Activated CD8-positive, alpha-beta memory T cell treated with anti-CD3 and anti-CD28 coated beads, Interleukin-2, amount 50 U/mL, for 1 hour (primary cell): Measurements from ENCODE around the gene CDH23.
"Not testable (repeated sequence)": the region's sequence is repeated elsewhere in the genome, so short reads cannot be mapped to it uniquely, and the experiment has no call there.

ENCODE experiments used
- DNase-seq: peaks from one replicate; pipeline ENCODE4 v3.0.0-alpha.2; 2020; ENCODE audit errors: extremely low read depth

The CDH23 gene

DNA sequence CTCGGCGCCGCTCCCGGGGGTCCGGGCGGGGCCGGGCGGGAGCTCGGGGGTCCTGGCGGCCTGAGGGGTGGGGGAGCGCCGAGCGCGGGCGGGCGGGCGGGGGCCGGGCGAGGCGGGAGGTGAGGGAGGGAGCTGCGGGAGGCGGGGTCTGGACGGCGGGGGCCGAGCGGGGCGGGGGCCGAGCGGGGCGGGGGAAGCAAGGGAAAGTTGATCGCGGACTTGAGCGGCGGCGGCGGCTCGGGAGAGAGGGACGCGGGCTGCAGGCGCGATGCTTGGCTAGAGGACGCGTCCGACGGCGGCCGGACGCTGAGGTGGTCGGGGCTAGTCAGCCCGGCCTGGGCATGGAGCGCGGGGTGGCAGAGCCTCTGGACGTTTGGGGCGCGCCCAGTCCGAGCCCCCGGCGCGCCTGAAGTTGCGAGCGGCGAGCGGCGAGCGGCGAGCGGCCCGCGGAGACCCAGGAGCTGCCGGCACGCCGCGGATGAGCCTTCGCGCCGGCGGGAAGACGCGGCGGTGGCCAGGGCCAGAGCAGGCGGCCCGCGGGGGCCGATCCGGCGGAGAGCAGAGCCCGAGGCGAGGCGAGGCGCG lies at the start of gene CDH23:
Gene CDH23, plus strand, starts transcription at position 210 of the 585 bp plus-strand sequence. CDS start 42,912 bp downstream, outside the sequence.
- DNase-seq, result no peak

DNA sequence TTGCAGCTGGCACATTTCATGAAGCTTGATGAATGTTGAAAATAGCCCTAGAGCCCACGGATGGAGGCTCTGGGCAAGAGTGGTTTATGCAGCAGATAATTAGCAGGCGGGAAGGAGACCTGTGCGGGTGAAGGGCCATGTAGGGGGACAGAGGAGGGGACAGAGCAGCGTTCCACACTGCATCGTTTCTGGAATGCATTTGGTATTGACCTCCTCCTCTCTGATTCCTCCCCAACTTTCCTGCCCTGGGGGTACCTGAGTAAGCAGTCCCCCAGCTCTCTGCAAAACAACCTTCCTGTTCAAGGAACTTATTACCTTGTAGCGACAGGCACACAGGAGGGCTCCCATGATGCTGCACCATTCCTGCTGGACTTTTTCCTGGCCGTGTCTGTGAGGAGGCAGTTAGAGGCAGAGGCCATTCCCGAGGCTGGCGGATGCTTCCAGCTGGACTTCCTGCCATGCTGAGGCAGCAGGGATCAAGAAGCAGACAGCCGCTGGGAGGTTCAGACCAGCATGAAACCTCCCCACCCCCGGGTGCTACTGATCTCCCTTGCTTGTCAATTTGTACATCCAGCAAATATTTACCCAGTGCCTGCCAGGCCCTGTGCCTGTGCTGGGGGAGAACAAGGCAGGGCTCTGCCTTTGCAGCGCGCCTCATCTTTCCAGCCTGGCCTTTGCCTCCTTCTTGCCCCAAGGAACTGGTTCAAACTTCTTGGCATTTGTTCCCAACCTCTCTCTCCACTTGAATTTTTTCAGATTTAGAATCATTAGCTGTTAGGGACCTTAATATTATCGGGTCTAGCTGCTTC lies 48.9 kb upstream of the CDH23 start:
- DNase-seq, result no peak

DNA sequence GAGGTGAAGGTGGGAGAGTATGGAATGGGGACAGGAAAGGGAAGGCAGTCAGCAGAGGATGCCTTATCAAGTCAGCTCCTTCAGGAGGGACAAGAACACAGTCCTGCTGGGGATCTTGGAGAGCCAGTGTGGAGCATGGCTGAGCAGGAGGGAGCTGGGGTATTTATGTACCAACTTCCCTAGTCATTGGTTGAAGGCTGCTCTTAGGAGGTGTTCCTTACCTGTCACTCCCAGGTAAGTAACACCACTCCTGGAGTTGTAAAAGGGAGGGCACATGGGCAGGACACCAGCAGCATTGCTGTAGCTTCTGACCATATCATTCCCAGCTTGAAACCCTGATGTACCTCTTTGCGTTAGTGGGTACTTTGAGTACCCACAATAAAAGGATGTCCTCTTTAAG lies 47.9 kb upstream of the CDH23 start:
- no peak for DNase-seq

DNA sequence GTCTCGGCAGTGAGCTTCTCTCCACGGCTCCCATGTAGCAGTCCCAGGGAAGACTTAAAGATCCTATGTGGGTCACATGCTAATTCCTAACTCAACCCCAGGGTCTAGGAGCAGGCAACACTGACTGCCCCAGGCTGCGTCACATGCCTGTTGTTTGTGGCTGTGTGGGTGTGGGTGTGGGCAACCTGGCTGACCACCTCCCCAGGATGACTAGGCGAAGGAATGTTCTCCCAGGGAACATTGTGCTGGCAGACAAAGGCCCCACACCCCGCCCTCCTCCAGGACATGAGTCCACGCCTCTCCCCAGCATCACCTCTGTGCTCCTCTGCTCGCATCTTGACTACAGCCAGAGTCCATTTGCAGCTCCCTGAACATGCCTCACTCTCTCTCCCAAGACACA lies 47.3 kb upstream of the CDH23 start:
- no peak for DNase-seq

DNA sequence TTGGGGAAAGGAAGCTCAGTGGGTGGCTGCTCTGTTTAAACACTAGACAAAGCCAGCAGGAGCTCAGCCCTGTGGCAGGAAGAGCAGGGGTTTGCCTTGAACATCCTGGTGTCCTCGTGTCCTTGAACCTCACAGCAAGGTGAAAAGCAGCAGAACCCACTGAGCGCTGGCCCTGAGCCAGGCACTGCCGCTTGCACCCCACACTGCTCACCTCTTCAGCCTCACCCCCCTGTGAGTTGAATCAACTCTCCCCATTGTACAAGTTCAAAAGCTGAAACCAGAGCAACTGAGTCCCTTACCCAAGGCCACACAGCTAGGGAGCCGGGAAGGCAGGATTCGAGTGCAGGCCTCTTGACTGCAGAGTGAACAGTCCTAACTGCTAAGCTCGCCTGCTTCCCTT lies 45.6 kb upstream of the CDH23 start:
- DNase-seq, result no peak

DNA sequence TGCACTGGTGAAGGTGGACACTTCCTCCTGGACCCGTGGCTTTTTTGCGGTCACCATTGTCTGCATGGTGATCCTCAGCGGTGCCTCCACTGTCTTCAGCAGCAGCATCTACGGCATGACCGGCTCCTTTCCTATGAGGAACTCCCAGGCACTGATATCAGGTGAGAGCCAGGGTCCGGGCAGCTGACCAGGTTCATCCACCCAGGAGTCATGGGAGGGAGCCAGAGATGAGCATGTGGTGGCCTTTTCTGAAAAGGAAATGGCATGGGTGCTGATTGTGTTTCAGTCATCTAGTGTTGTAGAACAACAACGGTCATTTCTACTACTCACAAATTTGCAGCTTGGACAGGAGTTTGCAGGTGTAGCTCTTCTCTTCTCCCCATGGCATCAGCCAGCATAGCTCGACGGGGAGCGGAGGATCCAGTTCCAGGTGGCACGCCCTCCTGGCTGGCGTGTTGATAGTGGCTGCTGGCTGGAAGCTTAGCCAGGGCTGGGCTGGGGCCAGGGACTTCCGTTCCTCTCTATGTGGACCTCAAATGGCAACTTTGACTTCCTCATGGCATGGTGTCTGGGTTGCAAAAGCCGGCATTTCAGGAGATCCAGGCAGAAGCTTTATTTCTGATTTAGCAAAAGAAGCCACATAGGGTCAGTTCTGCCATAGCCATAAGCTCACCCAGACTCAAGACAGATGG lies 44.9 kb upstream of the CDH23 start:
- no peak for DNase-seq

DNA sequence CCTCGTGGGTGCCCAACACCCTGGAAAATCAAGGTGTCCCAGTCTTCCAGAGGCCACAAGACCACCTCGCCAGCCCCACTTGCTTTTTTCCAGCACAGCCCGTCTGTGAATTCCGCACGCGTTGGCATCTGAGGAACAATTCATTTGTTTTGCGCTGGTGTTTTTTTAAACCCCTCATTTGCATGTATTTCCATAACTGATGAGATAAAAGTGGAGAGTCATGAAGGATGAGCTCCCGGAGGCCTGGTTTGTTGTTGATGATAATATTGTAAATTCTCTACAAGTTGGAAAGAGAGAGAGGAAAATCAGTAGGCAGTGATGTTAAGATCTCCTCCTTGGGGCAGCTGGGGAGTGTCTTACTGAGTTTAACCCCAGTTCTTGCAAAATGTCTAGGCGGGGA lies 43.1 kb upstream of the CDH23 start:
- no peak for DNase-seq

DNA sequence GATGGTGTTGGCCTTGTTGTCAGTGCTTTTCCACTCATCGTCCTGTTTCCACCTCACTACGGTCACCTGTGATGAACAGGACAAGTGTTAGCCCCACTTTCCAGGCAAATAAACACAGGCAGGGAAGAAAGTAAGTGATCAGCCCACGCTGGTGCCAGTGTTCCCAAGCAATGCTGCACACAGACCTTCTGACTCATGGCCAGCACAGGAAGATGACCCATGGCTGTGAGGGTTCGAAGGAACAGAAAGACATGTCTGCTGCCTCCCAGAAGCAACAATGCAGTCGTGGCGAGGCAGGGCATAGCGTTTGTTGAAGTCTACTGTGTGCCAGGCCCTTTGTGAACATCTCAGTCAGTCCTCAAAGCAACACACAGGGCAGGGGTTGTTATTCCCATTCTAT lies 41.9 kb upstream of the CDH23 start:
- no peak for DNase-seq

DNA sequence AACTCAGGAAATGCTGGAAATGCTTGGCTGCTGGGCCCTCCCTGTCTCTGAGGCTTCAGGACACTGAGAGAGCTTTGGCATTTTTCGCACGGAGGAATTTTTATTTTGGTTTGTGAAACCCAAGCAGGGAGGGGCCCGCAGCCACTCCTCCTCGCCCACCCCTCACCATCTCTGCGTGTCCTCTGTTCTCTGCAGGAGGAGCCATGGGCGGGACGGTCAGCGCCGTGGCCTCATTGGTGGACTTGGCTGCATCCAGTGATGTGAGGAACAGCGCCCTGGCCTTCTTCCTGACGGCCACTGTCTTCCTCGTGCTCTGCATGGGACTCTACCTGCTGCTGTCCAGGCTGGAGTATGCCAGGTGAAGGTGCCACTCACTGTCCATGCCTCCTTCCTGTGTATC lies 40.8 kb upstream of the CDH23 start:
- DNase-seq, result no peak

DNA sequence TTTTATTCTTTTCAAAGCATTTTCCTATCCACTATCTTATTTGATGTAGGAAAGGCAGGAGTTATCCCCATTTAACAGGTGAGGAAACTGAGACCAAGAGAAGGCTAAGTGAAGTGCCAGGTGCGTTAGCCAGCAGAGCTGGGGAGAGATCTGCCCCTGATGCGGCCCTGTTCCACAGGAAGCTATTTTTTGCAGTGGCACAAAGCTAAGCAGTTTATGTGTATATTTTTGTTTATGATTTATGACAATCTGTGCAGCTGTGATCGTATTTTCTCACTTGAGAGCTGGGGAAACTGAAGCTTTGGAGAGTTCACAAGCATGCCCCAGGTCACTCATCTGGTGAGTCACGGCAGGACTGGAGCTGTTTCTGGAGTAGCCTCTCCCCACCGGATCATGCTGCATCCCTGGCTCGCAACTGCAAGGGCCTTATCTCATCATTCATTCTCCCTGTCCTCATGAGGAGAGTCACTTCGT lies 38.9 kb upstream of the CDH23 start:
- DNase-seq, result no peak

DNA sequence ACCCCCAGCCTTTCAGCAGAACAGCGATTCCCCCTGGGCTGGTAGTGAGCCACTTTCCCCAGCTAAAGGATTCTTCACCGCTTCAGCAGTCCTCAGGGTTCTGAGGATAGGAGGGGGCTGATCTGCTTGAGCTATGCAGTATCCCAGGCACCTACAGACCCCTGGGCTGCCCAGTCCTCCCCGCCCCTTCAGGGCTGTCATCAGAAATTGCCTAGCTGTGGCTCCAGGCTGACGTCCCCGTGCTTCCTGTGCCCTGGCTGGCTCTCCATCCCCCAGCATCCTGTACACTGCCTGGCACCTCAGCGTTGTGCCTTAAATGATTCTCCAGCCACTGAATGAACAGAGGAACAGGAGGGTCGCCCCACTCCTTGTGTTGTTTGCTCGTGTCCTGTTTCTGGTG lies 38.4 kb upstream of the CDH23 start:
- no peak for DNase-seq

DNA sequence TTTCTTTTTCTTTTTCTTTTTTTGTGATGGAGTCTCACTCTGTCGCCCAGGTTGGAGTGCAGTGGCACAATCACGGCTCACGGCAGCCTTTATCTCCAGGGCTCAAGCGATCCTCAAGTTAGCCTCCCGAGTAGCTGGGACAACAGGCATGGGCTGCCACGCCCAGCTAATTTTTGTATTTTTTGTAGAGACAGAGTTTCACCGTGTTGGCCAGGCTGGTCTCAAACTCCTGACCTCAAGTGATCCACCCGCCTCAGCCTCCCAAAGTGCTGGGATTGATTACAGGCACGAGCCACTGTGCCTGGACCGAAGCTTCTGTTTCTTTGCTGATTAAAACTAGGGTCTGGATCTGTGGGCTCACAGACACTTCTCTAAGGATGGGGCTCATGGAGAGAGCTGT lies 37.8 kb upstream of the CDH23 start:
- not testable (repeated sequence) for DNase-seq

DNA sequence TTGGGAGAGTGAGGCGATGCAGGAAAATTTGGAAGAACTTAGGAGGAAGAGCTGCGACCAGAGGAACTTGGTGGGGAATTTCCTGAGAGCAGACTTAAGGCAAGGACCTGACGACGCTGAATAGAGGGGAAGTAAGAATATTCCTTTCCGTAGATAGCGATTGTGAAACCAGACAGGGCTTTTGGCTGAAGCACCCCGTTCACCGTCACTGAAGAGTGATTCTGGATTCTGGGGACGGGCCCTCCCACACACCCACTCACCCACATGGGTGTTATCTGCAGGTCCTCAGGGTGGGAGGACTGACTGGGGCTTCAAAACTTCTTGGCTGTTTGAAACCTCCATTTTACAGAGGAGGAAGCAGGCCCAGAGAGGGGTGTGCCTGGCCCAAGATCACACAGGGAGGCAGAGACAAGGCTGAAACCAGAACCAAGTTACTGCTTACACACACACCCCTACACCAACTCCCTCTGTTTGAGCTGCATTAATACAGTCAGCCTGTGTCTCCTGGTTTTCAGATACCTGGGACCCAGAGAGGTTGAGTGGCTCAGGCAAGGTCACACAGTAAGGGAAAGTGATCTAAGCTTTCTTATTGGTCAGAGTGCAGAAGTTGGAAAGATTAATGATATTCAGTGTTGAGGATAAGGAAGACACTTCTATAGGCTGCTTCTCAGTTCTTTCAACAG lies 37.2 kb upstream of the CDH23 start:
- DNase-seq, result no peak

DNA sequence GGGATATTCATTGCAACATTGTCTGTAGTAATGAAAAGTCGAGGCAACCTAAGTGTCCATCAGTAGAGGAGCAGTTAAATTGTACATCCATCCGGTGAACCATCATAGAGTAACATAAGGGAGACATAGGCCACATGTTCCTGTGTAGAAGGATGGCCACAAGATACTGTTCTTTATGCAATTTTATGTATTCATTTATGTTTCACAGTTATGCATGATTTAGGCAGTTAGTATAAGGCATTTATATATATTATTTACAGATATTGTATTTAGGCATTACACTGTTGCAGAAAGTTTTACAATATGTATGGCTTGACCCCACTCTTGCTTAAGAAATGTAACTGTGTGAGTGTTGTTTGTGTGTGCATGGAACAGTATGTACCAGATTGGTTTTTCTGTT lies 36.0 kb upstream of the CDH23 start:
- no peak for DNase-seq

DNA sequence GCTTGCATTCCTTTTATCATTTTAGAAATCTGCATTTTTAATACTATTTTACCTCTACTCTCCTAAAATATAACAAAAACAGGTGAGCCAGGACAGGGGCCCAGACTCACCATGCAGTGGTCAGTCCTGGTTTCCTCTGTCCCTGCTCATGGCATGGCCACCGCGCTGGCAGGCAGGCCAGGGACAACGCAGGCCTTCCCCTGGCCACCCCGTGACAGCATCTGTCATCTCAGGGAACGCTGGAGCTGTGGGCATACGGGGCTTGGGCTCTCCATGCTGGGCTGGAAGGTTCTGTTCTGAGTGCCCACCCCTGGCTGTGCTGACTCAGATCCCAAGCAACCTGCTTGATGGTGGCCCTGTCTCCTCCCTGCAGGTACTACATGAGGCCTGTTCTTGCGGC lies 35.1 kb upstream of the CDH23 start:
- no peak for DNase-seq

DNA sequence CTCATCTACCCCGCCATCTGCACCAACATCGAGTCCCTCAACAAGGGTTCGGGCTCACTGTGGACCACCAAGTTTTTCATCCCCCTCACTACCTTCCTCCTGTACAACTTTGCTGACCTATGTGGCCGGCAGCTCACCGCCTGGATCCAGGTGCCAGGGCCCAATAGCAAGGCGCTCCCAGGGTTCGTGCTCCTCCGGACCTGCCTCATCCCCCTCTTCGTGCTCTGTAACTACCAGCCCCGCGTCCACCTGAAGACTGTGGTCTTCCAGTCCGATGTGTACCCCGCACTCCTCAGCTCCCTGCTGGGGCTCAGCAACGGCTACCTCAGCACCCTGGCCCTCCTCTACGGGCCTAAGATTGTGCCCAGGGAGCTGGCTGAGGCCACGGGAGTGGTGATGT lies 34.6 kb upstream of the CDH23 start:
- DNase-seq, result no peak

DNA sequence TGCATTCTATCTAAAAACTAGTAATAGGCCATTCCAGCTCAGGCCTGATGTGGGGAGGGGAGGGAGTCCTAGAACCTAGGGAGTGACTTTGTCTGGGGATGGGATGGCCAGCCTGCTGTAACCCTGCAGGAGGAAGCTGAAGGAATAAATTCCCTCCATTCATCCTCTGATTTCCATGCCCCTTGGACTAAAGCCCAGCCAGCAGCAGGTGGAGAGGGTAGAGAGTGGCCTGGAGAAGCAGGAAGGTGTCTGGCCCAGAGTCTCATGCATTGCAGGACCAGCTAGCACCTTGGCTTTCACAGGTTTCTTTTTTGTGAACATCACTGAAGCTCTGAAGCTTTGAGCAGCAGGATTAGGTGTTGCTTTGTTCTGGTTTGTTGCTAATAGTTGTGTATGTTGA lies 32.8 kb upstream of the CDH23 start:
- DNase-seq, result no peak

DNA sequence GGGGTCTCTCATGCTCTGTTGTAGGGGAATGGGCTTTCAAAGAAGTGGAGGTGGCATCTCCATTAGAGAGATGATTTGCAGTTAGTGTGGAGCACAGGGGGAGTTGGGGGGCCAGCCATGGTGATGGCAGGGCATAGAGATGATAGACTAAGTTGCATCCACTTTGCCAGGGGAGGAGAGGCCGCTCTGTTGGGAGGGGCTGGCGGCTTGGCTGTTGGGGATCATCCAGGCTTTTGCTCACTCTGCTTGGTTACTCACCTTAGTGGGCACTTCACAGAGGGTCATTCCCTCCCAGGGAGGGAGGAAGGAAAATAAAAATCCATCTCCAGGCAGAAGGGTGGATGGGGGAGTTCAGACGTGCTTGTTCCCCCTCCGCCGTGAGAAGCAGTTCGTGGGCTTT lies 31.4 kb upstream of the CDH23 start:
- no peak for DNase-seq

DNA sequence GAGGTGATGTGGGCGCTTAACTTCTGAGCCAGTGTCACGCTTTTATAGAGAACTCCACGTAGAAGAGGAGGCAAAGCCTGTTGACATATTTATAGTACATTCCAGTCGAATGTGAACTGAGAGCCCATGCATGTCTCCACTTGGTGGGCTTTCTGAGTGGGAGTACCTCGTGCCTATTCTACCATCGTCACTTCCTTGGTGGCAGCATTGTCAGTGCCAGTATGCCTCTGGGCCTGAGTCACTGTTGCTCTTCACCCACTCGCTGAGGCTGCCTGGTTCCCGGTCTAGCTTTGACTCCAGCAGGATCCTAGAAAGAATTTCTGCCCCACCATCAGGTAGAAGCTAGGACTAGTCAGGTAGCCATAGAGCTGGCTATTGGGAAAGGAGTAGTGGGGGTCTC lies 30.0 kb upstream of the CDH23 start:
- DNase-seq, result no peak

DNA sequence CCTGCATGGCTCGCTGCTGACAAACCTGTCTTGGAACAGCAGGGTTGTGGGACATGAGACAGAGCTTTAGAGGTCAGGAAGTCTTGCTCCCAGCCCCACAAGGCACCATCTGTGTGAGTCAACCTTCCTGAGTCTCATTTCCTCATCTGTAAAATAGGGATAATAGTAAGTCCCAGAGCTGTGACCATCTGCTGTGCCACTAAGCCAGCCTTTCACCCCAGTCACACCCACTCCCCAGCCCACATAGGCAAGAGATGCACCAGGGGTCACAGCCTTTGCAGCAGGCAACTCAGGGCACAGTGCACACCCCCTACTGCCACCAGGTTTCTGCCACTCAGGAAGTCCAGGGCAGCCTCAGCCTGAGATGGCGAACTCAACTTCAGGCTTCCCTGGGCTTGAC lies 29.4 kb upstream of the CDH23 start:
- DNase-seq, result no peak

DNA sequence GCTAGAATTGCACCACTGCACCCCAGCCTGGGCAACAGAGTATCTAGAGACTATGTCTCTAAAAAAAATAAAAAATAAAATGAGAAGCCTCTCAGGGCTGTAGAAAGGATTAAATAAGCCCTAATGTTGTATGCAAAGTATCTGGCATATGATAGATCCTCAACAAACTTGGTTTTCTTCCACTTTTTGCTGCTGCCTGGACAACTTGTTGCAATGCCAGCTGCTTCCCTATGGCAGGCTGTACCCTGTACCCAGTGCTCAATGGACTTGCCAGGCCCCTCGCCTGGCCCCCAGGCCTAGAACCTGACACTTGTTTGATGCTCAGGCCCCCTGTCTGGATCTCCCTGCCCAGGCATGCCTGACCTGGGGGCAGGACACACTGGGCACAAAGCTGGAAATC lies 28.5 kb upstream of the CDH23 start:
- no peak for DNase-seq

DNA sequence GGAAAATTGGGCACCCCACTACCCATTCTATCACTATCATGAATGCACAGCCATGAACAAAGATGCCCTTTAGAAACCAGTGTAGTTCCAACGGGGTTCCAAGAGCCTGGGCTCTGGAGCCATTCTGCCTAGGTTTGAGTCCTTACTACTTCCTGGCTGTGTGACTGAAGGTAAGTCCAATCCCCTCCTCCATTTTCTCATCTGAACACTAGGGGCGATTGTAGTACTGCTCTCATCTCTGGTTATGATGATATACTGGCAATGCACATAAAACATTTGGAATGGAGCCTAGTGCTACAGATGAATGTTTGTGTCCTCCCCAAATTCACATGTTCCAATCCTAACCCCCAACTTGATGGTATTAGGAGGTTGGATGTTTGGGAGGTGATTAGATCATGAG lies 28.1 kb upstream of the CDH23 start:
- no peak for DNase-seq
